Measurements from ENCODE around the gene ARPC5L. TPM values are rescaled to one million over a fixed set of nuclear protein-coding genes. Genes with fewer than 3 reads are reported as not detected.

ARPC5L gene
- total and polyA plus RNA-seq, 2 donors from 2014 or later: 31.7 to 52.7 TPM

DNA sequence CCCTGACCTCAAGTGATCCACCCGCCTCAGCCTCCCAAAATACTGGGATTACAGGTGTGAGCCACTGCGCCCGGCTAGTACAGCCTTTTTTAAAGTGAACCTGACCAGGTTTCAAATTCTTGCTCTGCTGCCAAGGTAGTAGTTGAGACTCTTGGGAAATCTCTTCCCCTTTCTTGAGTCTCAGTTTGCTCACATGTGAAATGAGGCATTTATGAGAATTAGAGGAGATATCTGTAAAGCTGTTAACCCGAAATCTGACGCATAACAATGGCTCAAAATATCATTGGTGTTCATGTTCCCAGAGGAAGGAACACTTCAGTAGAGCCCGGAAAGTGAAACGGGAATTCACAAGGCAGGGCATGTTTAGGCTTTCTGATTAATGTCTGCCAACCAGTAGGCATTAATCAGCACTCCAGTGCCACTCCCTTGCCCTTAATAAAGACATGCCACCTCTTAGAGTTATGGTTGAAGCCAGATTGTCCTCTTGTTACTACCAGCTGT lies 1.5 kb downstream of the ARPC5L start:
- Histone ChIP-seq H3K4me3 (ENCODE audit: low read length in 3 of 3) (no peak overlapping the region), H3K27ac (ENCODE audit: low read depth in 2 of 2, low read length in 2 of 2) (no peak overlapping the region), H3K27me3 (ENCODE audit: control insufficient read depth, insufficient read depth, low read length) (no peaks in the 10 kb centered on the region), H3K4me1 (ENCODE audit: control insufficient read depth in 2 of 3, insufficient read depth in 2 of 3, low read depth in 1 of 3, low read length in 3 of 3) (peaks cover 6 to 19% (median 7%) of the 10 kb centered on the region in 3 donors), H3K9ac (ENCODE audit: low read length in 3 of 3) (peak overlapping the region in 2 of 3 donors; percentile 55 to 58), H3K9me3 (ENCODE audit: control insufficient read depth in 2 of 3, insufficient read depth in 1 of 3, low read length in 3 of 3) (no peaks in the 10 kb centered on the region), H3K36me3 (ENCODE audit: control insufficient read depth in 2 of 3, insufficient read depth in 3 of 3, low read length in 3 of 3) (peaks cover 8 to 22% (median 9%) of the 10 kb centered on the region in 3 donors)
- intact Hi-C loops (cut with DNase I): no loop called here
- TF ChIP-seq, protein P1, sequence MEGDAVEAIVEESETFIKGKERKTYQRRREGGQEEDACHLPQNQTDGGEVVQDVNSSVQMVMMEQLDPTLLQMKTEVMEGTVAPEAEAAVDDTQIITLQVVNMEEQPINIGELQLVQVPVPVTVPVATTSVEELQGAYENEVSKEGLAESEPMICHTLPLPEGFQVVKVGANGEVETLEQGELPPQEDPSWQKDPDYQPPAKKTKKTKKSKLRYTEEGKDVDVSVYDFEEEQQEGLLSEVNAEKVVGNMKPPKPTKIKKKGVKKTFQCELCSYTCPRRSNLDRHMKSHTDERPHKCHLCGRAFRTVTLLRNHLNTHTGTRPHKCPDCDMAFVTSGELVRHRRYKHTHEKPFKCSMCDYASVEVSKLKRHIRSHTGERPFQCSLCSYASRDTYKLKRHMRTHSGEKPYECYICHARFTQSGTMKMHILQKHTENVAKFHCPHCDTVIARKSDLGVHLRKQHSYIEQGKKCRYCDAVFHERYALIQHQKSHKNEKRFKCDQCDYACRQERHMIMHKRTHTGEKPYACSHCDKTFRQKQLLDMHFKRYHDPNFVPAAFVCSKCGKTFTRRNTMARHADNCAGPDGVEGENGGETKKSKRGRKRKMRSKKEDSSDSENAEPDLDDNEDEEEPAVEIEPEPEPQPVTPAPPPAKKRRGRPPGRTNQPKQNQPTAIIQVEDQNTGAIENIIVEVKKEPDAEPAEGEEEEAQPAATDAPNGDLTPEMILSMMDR (IDR thresholded peaks at IDR 0.05; ENCODE audit: borderline replicate concordance, extremely low read depth, insufficient read depth): no peak
- FAIRE-seq: no peak
- DNase-seq: no peak

DNA sequence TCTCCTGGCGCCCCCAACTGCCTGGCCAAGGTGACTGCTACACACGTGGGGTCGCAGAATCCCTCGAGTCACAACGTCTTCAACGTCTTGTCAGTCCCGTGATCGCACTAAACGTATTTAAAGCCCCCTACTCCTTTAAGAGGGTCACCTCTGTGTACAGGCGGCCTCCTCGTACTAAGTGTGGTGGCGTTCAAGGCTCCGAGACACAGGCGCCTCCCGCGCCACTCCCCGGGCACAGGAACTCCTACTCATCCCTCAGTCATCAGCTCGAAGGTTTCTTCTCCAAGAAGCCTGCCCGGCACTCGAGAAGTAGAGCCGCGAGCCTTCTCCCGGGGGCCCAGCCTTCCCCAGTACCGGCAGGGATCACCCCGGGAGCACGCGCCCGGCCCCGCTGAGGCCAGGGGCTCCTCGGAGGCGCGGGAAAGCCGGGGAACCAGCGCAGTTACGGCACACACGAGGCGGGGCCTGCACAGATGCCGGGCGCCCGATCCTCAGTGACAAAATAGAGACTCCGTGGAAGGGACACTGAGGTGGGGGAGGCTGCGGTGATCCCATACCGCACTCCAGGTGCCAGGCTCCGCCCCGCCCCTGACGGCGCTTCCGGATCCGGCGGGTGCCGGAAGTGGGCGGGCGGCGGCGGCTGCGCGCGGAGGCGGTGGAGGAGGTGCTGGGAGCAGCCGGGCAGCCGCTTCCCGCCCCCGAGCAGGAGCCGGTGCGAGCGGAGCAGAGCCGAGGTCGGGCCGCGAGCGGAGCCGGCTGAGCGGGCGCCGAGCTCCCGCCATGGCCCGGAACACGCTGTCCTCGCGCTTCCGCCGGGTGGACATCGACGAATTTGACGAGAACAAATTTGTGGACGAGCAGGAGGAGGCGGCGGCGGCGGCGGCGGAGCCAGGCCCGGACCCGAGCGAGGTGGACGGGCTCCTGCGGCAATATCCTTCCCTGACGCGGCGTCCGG lies 6.9 kb downstream of the ARPC5L start:
- Histone ChIP-seq H3K9me3 (ENCODE audit: control insufficient read depth in 2 of 3, insufficient read depth in 1 of 3, low read length in 3 of 3) (no peaks in the 10 kb centered on the region), H3K36me3 (ENCODE audit: control insufficient read depth in 2 of 3, insufficient read depth in 3 of 3, low read length in 3 of 3) (peaks cover 0 to 7% (median 0%) of the 10 kb centered on the region in 3 donors), H3K27me3 (ENCODE audit: control insufficient read depth, insufficient read depth, low read length) (no peaks in the 10 kb centered on the region), H3K4me3 (ENCODE audit: low read length in 3 of 3) (peak overlapping the region; percentile 84 to 94 (median 92)), H3K27ac (ENCODE audit: low read depth in 2 of 2, low read length in 2 of 2) (peak overlapping the region; percentile 74 to 91), H3K4me1 (ENCODE audit: control insufficient read depth in 2 of 3, insufficient read depth in 2 of 3, low read depth in 1 of 3, low read length in 3 of 3) (peaks cover 5 to 21% (median 19%) of the 10 kb centered on the region in 3 donors), H3K9ac (ENCODE audit: low read length in 3 of 3) (peak overlapping the region; percentile 89 to 95 (median 95))
- FAIRE-seq: no peak
- peak; percentile 89 to 96 (median 93) for DNase-seq
- TF ChIP-seq, protein P1 (IDR thresholded peaks at IDR 0.05; ENCODE audit: borderline replicate concordance, extremely low read depth, insufficient read depth): no peak
- intact Hi-C loops (cut with DNase I): no loop called here

DNA sequence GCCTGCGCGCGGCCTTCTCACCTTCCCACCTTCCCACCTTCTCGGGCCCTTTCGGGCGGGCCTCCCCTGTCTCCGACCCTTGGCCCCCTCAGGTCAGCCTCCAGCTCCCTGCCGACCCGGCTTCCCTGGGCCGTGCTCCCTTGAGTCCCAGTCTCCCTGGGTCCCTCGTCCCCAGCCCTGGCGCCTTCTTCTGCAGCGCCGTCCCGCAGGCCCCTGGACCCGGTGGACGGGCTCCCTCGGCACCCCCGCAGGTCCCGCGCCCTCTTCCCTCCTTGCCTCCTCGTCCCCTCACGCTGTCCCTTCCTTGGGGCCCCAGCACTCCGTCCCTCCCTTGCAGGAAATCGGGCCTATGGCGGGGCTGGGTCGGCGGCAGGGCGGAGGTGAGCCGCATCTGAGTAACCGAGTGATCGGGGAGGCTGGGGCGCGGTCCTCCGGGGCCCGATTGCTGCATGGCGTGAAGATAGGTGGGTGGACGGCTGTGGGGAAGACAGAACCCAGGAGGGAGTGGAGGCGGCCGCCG lies 7.6 kb downstream of the ARPC5L start:
- TF ChIP-seq, protein P1 (IDR thresholded peaks at IDR 0.05; ENCODE audit: borderline replicate concordance, extremely low read depth, insufficient read depth): no peak
- peak overlapping the region; percentile 72 to 94 (median 92) for H3K4me3 ChIP-seq (ENCODE audit: low read length in 3 of 3)
- FAIRE-seq (no peak), DNase-seq (peak in 2 of 5 donors; percentile 39 to 87)
- H3K27me3 ChIP-seq (ENCODE audit: control insufficient read depth, insufficient read depth, low read length): no peaks in the 10 kb centered on the region
- H3K9me3 ChIP-seq (ENCODE audit: control insufficient read depth in 2 of 3, insufficient read depth in 1 of 3, low read length in 3 of 3): no peaks in the 10 kb centered on the region
- intact Hi-C loops (cut with DNase I): no loop called here
- H3K36me3 ChIP-seq (ENCODE audit: control insufficient read depth in 2 of 3, insufficient read depth in 3 of 3, low read length in 3 of 3): peaks cover 0 to 14% (median 0%) of the 10 kb centered on the region in 3 donors
- peaks cover 5 to 21% (median 19%) of the 10 kb centered on the region in 3 donors for H3K4me1 ChIP-seq (ENCODE audit: control insufficient read depth in 2 of 3, insufficient read depth in 2 of 3, low read depth in 1 of 3, low read length in 3 of 3)
- H3K9ac ChIP-seq (ENCODE audit: low read length in 3 of 3): peak overlapping the region; percentile 61 to 84 (median 68)
- H3K27ac ChIP-seq (ENCODE audit: low read depth in 2 of 2, low read length in 2 of 2): peak overlapping the region; percentile 68 to 91
